A375 (cell line): ENCODE data around the gene BMX. TPM values are rescaled to one million over a fixed set of nuclear protein-coding genes. Genes with fewer than 3 reads are reported as not detected.

ENCODE experiments used
- total RNA-seq: library from RNA; depleted of rRNA; stranded (reverse); fragments of >200 nt; shearing (Covaris generic); gene quantifications from 2 replicates; pipeline ENCODE4 v1.2.3, GENCODE V29; 2014; rRNA removed

Gene BMX
- 2.1 and 2.3 TPM in 2 replicates for total RNA-seq

DNA sequence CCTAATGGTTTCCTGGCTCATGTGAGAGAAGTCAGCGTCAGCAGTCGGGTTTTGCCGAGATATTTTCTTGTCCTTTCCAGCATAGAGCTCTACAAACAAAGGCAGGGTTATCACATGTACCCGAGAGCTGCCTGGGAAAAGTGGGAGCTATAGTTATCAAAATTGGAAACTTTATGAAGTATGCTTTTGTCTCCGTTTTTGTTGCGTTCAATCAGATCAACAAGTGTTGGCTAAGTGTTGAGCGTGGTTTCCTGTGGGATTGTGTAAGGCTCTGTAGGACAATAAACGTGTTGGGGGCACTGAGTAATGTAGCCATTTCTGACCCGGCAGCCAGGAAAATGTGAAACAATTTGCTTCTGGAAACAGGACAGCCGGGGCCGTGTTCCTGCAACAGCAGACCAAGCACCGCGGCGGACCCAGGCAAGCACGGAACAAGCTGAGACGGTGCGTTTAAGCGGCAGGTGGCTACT lies at the start of gene BMX:
Gene BMX, plus strand, starts transcription at position 311 of the 470 bp plus-strand sequence. CDS start 7,547 bp downstream, outside the sequence.

DNA sequence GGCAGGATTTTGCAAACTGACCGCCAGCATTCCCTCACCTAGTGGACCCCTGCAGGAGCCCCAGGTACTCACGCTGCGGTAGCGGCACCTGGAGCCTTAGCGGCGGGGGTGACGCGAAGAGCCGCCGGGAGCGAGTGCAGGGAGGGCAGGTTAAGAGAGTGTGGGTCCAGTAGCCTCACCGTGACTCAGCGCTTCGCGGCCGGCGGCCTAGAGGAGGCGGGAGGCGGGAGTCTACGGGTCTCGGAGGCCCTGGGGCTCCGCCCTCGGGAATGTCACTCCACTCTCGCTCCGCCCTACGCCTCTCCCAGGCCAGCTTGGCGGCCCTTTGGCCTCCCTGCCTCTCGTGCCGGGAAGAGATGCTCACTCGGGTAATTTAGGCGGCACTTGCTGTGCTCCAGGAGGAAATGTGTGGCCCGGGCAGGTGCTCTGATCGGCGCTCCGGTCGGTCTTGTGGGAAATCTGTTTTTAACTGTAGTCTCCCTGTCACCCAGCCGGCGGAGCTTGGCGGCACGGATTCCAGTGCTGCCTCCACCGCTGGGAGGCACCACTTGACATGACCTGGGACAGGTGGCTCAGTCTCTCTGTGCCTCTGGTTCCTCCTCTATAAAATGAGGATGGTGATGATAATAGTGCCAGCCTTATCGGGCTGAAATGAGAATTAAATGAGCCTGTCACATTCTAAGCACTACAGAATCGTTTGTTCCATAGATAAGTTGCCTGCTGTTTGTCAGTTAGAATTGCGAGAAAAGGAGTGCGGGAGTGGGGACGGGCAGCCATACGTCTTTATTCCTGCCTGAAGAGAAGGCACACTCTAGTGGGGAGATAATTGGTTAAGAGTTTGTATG lies 7.3 kb upstream of the BMX start, which contains the start of gene PIR:
Gene PIR, minus strand, starts transcription at position 216 of the 845 bp plus-strand sequence. CDS start 2,076 bp downstream, outside the sequence.

DNA sequence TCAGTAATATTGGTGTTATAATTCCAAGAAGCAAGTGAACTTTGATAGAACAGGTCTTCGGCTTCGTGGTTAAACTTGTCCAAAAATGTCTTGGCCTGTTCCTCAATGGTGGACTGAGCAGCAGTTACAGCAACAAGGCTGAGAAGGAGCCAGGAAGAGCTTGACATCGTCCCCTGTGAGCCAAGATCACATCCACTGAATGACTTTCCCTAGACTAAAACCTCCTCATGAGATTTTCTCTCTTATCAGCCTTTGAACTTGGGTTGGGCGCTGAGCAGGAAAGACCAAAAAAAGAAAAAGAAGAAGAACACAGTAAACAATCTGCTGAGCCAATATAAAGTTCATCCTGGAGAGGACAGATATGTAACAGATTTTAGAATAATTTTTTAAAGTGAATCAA lies 100.1 kb downstream of the BMX start, which contains the start of gene ACE2:
Gene ACE2, minus strand, starts transcription at position 216 of the 400 bp plus-strand sequence. Its CDS starts 49 bp downstream, at position 167.

Other genes with a start within 250 kb of the BMX start
- gene ASB9, start 230.7 kb upstream of the BMX start, total RNA-seq, result 20.6 and 25.1 TPM in 2 replicates
- not detected in 2 replicates for gene ASB11, start 185.2 kb upstream of the BMX start, total RNA-seq
- 11.4 and 12.3 TPM in 2 replicates for gene PIGA, start 165.3 kb upstream of the BMX start, total RNA-seq
- gene VEGFD, start 116.4 kb upstream of the BMX start, total RNA-seq, result not detected in 2 replicates
- gene PIR, start 7.5 kb upstream of the BMX start, total RNA-seq, result 46.6 and 46.8 TPM in 2 replicates
- 0.15 TPM in 1 of 2 replicates, not detected in the other for gene ACE2, start 100.2 kb downstream of the BMX start, total RNA-seq
- gene CLTRN, start 164.0 kb downstream of the BMX start, total RNA-seq, result 0.56 and 0.79 TPM in 2 replicates
- 12.6 and 12.9 TPM in 2 replicates for gene CA5B, start 237.5 kb downstream of the BMX start, total RNA-seq